Measurements from ENCODE around the gene KTN1. TPM values are rescaled to one million over a fixed set of nuclear protein-coding genes. Genes with fewer than 3 reads are reported as not detected.

Gene KTN1
- total and polyA plus RNA-seq, 3 experiments from 2014 or later: 50.4 to 146 (median 145) TPM

GRCh38 chr14:55645845-55646832, 66.1 kb downstream of the KTN1 start:
- POLR2A ChIA-PET: no interaction called here
- Mint-ChIP-seq H3K4me1 (peaks cover 5 to 18% (median 15%) of the 10 kb centered on the region in 3 donors), H3K27ac (peak overlapping the region in 5 of 8 donors; percentile 24 to 75 (median 55)), H3K27me3 (no peaks in the 10 kb centered on the region), H3K9me3 (no peaks in the 10 kb centered on the region), H3K36me3 (peaks cover 10 to 77% (median 31%) of the 10 kb centered on the region in 3 donors), H3K4me3 (no peak overlapping the region)
- no peaks in the 10 kb centered on the region for H3K27me3 ChIP-seq (ENCODE audit: insufficient read depth, low read length, poor library complexity, severe bottlenecking)
- no peaks in the 10 kb centered on the region for H3K4me1 ChIP-seq (ENCODE audit: insufficient read depth, low read length)
- no peak overlapping the region for H3K4me3 ChIP-seq (ENCODE audit: low read length)
- no peak for DNase-seq
- H3K27ac ChIP-seq (ENCODE audit: low read depth, low read length): no peak overlapping the region
- no peaks in the 10 kb centered on the region for H3K9me3 ChIP-seq (ENCODE audit: low read length)
- CTCF ChIA-PET: no interaction called here
- peaks cover 6% of the 10 kb centered on the region for H3K36me3 ChIP-seq (ENCODE audit: insufficient read depth, low read length)

GRCh38 chr14:55650992-55651391, 71.0 kb downstream of the KTN1 start:
- Histone ChIP-seq H3K36me3 (ENCODE audit: insufficient read depth, low read length) (peaks cover 26% of the 10 kb centered on the region), H3K27me3 (ENCODE audit: insufficient read depth, low read length, poor library complexity, severe bottlenecking) (no peaks in the 10 kb centered on the region), H3K4me3 (ENCODE audit: low read length) (no peak overlapping the region), H3K9me3 (ENCODE audit: low read length) (no peaks in the 10 kb centered on the region), H3K27ac (ENCODE audit: low read depth, low read length) (no peak overlapping the region), H3K4me1 (ENCODE audit: insufficient read depth, low read length) (no peaks in the 10 kb centered on the region)
- CTCF ChIA-PET: no interaction called here
- no peaks in the 10 kb centered on the region for H3K9me3 Mint-ChIP-seq
- DNase-seq: no peak
- peaks cover 0 to 5% (median 4%) of the 10 kb centered on the region in 3 donors for H3K4me1 Mint-ChIP-seq
- H3K4me3 Mint-ChIP-seq: no peak overlapping the region
- H3K27me3 Mint-ChIP-seq: no peaks in the 10 kb centered on the region
- POLR2A ChIA-PET: no interaction called here
- H3K36me3 Mint-ChIP-seq: peaks cover 15 to 77% (median 36%) of the 10 kb centered on the region in 3 donors
- peak overlapping the region in 3 of 8 donors; percentile 3 to 37 (median 36) for H3K27ac Mint-ChIP-seq

GRCh38 chr14:55654243-55654642, 74.2 kb downstream of the KTN1 start:
- Histone ChIP-seq H3K27ac (ENCODE audit: low read depth, low read length) (no peak overlapping the region), H3K4me3 (ENCODE audit: low read length) (no peak overlapping the region), H3K27me3 (ENCODE audit: insufficient read depth, low read length, poor library complexity, severe bottlenecking) (no peaks in the 10 kb centered on the region), H3K4me1 (ENCODE audit: insufficient read depth, low read length) (no peaks in the 10 kb centered on the region), H3K36me3 (ENCODE audit: insufficient read depth, low read length) (peaks cover 32% of the 10 kb centered on the region), H3K9me3 (ENCODE audit: low read length) (no peaks in the 10 kb centered on the region)
- CTCF ChIA-PET: no interaction called here
- H3K27me3 Mint-ChIP-seq: no peaks in the 10 kb centered on the region
- peaks cover 0 to 5% (median 2%) of the 10 kb centered on the region in 3 donors for H3K4me1 Mint-ChIP-seq
- H3K4me3 Mint-ChIP-seq: no peak overlapping the region
- POLR2A ChIA-PET: no interaction called here
- H3K9me3 Mint-ChIP-seq: no peaks in the 10 kb centered on the region
- no peak overlapping the region for H3K27ac Mint-ChIP-seq
- H3K36me3 Mint-ChIP-seq: peaks cover 15 to 83% (median 36%) of the 10 kb centered on the region in 3 donors
- DNase-seq: no peak

- Histone ChIP-seq H3K36me3 (ENCODE audit: insufficient read depth, low read length) (peaks cover 17% of the 10 kb centered on the region), H3K4me3 (ENCODE audit: low read length) (no peak overlapping the region), H3K27me3 (ENCODE audit: insufficient read depth, low read length, poor library complexity, severe bottlenecking) (no peaks in the 10 kb centered on the region), H3K9me3 (ENCODE audit: low read length) (no peaks in the 10 kb centered on the region), H3K4me1 (ENCODE audit: insufficient read depth, low read length) (no peaks in the 10 kb centered on the region), H3K27ac (ENCODE audit: low read depth, low read length) (no peak overlapping the region)
- POLR2A ChIA-PET: interaction anchor here (0.5 kb wide), 1 partner anchor 221 kb away, joined by 3 read pairs; no protein-coding TSS in a partner anchor
- peaks cover 20 to 33% (median 29%) of the 10 kb centered on the region in 3 donors for H3K4me1 Mint-ChIP-seq
- H3K9me3 Mint-ChIP-seq: no peaks in the 10 kb centered on the region
- DNase-seq: no peak
- no peak overlapping the region for H3K4me3 Mint-ChIP-seq
- CTCF ChIA-PET: no interaction called here
- H3K36me3 Mint-ChIP-seq: peaks cover 13 to 76% (median 34%) of the 10 kb centered on the region in 3 donors
- no peak overlapping the region for H3K27ac Mint-ChIP-seq
- no peaks in the 10 kb centered on the region for H3K27me3 Mint-ChIP-seq
These were observed 81.0 kb downstream of the KTN1 start for GRCh38 chr14:55661029-55661428.

- peaks cover 22 to 37% (median 29%) of the 10 kb centered on the region in 3 donors for H3K4me1 Mint-ChIP-seq
These were observed 82.7 kb downstream of the KTN1 start for GRCh38 chr14:55662752-55663151.

GRCh38 chr14:55665067-55665675, 85.2 kb downstream of the KTN1 start:
- DNase-seq: no peak
- CTCF ChIA-PET: interaction anchor here (1.1 kb wide), 1 partner anchor 11 kb away, joined by 3 read pairs; no protein-coding TSS in a partner anchor
- peaks cover 21 to 37% (median 29%) of the 10 kb centered on the region in 3 donors for H3K4me1 Mint-ChIP-seq
- peaks cover 7 to 74% (median 33%) of the 10 kb centered on the region in 3 donors for H3K36me3 Mint-ChIP-seq
- H3K9me3 ChIP-seq (ENCODE audit: low read length): no peaks in the 10 kb centered on the region
- POLR2A ChIA-PET: no interaction called here
- no peaks in the 10 kb centered on the region for H3K9me3 Mint-ChIP-seq
- H3K27ac Mint-ChIP-seq: peak overlapping the region in 3 of 8 donors; percentile 34 to 69 (median 42)
- peaks cover 7% of the 10 kb centered on the region for H3K36me3 ChIP-seq (ENCODE audit: insufficient read depth, low read length)
- no peaks in the 10 kb centered on the region for H3K27me3 Mint-ChIP-seq
- H3K27ac ChIP-seq (ENCODE audit: low read depth, low read length): no peak overlapping the region
- H3K4me1 ChIP-seq (ENCODE audit: insufficient read depth, low read length): no peaks in the 10 kb centered on the region
- no peaks in the 10 kb centered on the region for H3K27me3 ChIP-seq (ENCODE audit: insufficient read depth, low read length, poor library complexity, severe bottlenecking)
- no peak overlapping the region for H3K4me3 ChIP-seq (ENCODE audit: low read length)
- H3K4me3 Mint-ChIP-seq: peak overlapping the region in 2 of 7 donors; percentile 12 to 72

More at GRCh38 chr14:55662752-55663151, 82.7 kb downstream of the KTN1 start:
- H3K9me3 ChIP-seq (ENCODE audit: low read length): no peaks in the 10 kb centered on the region
- no peak for DNase-seq
- no peak overlapping the region for H3K4me3 ChIP-seq (ENCODE audit: low read length)
- Mint-ChIP-seq H3K27me3 (no peaks in the 10 kb centered on the region), H3K9me3 (no peaks in the 10 kb centered on the region), H3K4me3 (no peak overlapping the region), H3K27ac (no peak overlapping the region), H3K36me3 (peaks cover 7 to 76% (median 32%) of the 10 kb centered on the region in 3 donors)
- no peaks in the 10 kb centered on the region for H3K4me1 ChIP-seq (ENCODE audit: insufficient read depth, low read length)
- CTCF ChIA-PET: no interaction called here
- POLR2A ChIA-PET: no interaction called here
- H3K36me3 ChIP-seq (ENCODE audit: insufficient read depth, low read length): peaks cover 12% of the 10 kb centered on the region
- H3K27ac ChIP-seq (ENCODE audit: low read depth, low read length): no peak overlapping the region
- H3K27me3 ChIP-seq (ENCODE audit: insufficient read depth, low read length, poor library complexity, severe bottlenecking): no peaks in the 10 kb centered on the region

- Histone ChIP-seq H3K27me3 (ENCODE audit: insufficient read depth, low read length, poor library complexity, severe bottlenecking) (no peaks in the 10 kb centered on the region), H3K4me1 (ENCODE audit: insufficient read depth, low read length) (no peaks in the 10 kb centered on the region), H3K27ac (ENCODE audit: low read depth, low read length) (no peak overlapping the region), H3K9me3 (ENCODE audit: low read length) (no peaks in the 10 kb centered on the region), H3K4me3 (ENCODE audit: low read length) (no peak overlapping the region), H3K36me3 (ENCODE audit: insufficient read depth, low read length) (peaks cover 22% of the 10 kb centered on the region)
- Mint-ChIP-seq H3K36me3 (peaks cover 12 to 80% (median 32%) of the 10 kb centered on the region in 3 donors), H3K9me3 (no peaks in the 10 kb centered on the region), H3K27ac (peak overlapping the region in 2 of 8 donors; percentile 36 to 44), H3K4me3 (no peak overlapping the region), H3K27me3 (no peaks in the 10 kb centered on the region), H3K4me1 (peaks cover 21 to 34% (median 27%) of the 10 kb centered on the region in 3 donors)
- CTCF ChIA-PET: no interaction called here
- no peak for DNase-seq
- POLR2A ChIA-PET: no interaction called here
These were observed 87.8 kb downstream of the KTN1 start for GRCh38 chr14:55667801-55668200.

GRCh38 chr14:55671641-55672040, 91.6 kb downstream of the KTN1 start:
- Mint-ChIP-seq H3K27me3 (no peaks in the 10 kb centered on the region), H3K9me3 (no peaks in the 10 kb centered on the region), H3K4me3 (no peak overlapping the region), H3K4me1 (peaks cover 0 to 2% (median 0%) of the 10 kb centered on the region in 3 donors), H3K36me3 (peaks cover 5 to 82% (median 34%) of the 10 kb centered on the region in 3 donors), H3K27ac (no peak overlapping the region)
- no peaks in the 10 kb centered on the region for H3K9me3 ChIP-seq (ENCODE audit: low read length)
- H3K27ac ChIP-seq (ENCODE audit: low read depth, low read length): no peak overlapping the region
- no peaks in the 10 kb centered on the region for H3K27me3 ChIP-seq (ENCODE audit: insufficient read depth, low read length, poor library complexity, severe bottlenecking)
- ChIA-PET CTCF (no interaction called here), POLR2A (no interaction called here)
- H3K4me3 ChIP-seq (ENCODE audit: low read length): no peak overlapping the region
- no peak for DNase-seq
- no peaks in the 10 kb centered on the region for H3K4me1 ChIP-seq (ENCODE audit: insufficient read depth, low read length)
- H3K36me3 ChIP-seq (ENCODE audit: insufficient read depth, low read length): peaks cover 40% of the 10 kb centered on the region

Measured in CD8-positive, alpha-beta memory T cell (primary cell).